Suprapubic skin (tissue), 4 donors: Measurements from ENCODE around the gene ANKH.

Experiments
- POLR2A ChIP-seq, 2 donors: fragments of 450-650 bp; IDR thresholded peaks; one replicate each; pipeline ENCODE4 v1.6.1; 2017; ENCODE audit warnings: antibody characterized with exemption in 2 of 2, mild to moderate bottlenecking in 2 of 2, moderate library complexity in 2 of 2
- POLR2AphosphoS5 ChIP-seq, 3 donors: sonication (generic); formaldehyde crosslinking; IDR thresholded peaks; one replicate each; pipeline ENCODE4 v1.6.1; 2017; ENCODE audit warnings: antibody characterized with exemption in 3 of 3
- TF ChIP-seq, protein P1 (sequence below), 2 donors: fragments of 200-600 bp in 1 of 2; fragments of 450-650 bp in 1 of 2; sonication (generic) in 1 of 2; IDR thresholded peaks; one replicate each; pipeline ENCODE4 v1.5.1; 2016 to 2019; ENCODE audit warnings: antibody characterized with exemption in 2 of 2, mild to moderate bottlenecking in 1 of 2, moderate library complexity in 1 of 2

- TF ChIP-seq, protein P1, sequence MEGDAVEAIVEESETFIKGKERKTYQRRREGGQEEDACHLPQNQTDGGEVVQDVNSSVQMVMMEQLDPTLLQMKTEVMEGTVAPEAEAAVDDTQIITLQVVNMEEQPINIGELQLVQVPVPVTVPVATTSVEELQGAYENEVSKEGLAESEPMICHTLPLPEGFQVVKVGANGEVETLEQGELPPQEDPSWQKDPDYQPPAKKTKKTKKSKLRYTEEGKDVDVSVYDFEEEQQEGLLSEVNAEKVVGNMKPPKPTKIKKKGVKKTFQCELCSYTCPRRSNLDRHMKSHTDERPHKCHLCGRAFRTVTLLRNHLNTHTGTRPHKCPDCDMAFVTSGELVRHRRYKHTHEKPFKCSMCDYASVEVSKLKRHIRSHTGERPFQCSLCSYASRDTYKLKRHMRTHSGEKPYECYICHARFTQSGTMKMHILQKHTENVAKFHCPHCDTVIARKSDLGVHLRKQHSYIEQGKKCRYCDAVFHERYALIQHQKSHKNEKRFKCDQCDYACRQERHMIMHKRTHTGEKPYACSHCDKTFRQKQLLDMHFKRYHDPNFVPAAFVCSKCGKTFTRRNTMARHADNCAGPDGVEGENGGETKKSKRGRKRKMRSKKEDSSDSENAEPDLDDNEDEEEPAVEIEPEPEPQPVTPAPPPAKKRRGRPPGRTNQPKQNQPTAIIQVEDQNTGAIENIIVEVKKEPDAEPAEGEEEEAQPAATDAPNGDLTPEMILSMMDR (IDR thresholded peaks at IDR 0.05), result no peak
- TF ChIP-seq POLR2A (IDR thresholded peaks at IDR 0.05) (no peak), POLR2AphosphoS5 (IDR thresholded peaks at IDR 0.05) (no peak)
These were observed 19.3 kb upstream of the ANKH start for GRCh38 chr5:14890846-14891245.
